Esophagus squamous epithelium (tissue), 5 donors: ENCODE results near the gene TACR2. TPM values are rescaled to one million over a fixed set of nuclear protein-coding genes. Genes with fewer than 3 reads are reported as not detected.

Experiments
- DNase-seq: peaks from one replicate; lab custom pipeline; 2025; lab: John Stamatoyannopoulos, UW
- H3K27ac ChIP-seq, 4 donors: fragments of 200-600 bp; sonication (generic); one replicate each; pipeline ENCODE4 v1.5.1; 2016 to 2019; ENCODE audit warnings: mild to moderate bottlenecking in 1 of 4
- H3K27me3 ChIP-seq, 4 donors: fragments of 200-600 bp; sonication (generic); 1 replicate in 3 of 4; 2 replicates in 1 of 4; pipeline versions ENCODE4 v1.5.1 to v1.6.0; 2017 to 2021; ENCODE audit warnings: antibody characterized with exemption in 1 of 4
- H3K36me3 ChIP-seq, 3 donors: fragments of 200-600 bp; sonication (generic); one replicate each; pipeline ENCODE4 v1.5.1; 2016 to 2019
- H3K4me1 ChIP-seq, 3 donors: fragments of 200-600 bp; sonication (generic); one replicate each; pipeline ENCODE4 v1.5.1; 2017 to 2019
- H3K4me3 ChIP-seq, 4 donors: fragments of 200-600 bp; sonication (generic); 1 replicate in 3 of 4; 2 replicates in 1 of 4; pipeline ENCODE4 v1.5.1; 2016 to 2019; ENCODE audit warnings: mild to moderate bottlenecking in 2 of 4, moderate library complexity in 1 of 4
- H3K9me3 ChIP-seq, 3 donors: fragments of 200-600 bp; sonication (generic); one replicate each; pipeline ENCODE4 v1.5.1; 2016 to 2019
- CTCF ChIP-seq, 6 experiments: fragments of 450-650 bp in 4 of 6; fragments of 200-600 bp in 2 of 6; sonication (generic) in 2 of 6; IDR thresholded peaks; one replicate each; pipeline ENCODE4 v1.5.1; 2016 to 2019; ENCODE audit warnings: antibody characterized with exemption in 6 of 6, mild to moderate bottlenecking in 4 of 6, moderate library complexity in 4 of 6
- POLR2A ChIP-seq, 4 donors: fragments of 450-650 bp; IDR thresholded peaks; one replicate each; pipeline ENCODE4 v1.6.1; 2017; ENCODE audit warnings: antibody characterized with exemption in 4 of 4, mild to moderate bottlenecking in 4 of 4, moderate library complexity in 3 of 4
- WGBS, 2 donors: methylation state at CpG; one replicate each; pipeline ENCODE4 v1.1.5; 2018; 5-methylcytosine and 5-hydroxymethylcytosine counted together
- intact Hi-C: fragments of 100-400 bp; cut with DNase I; formaldehyde crosslinking; loops from one replicate; pipeline ENCODE4 v1.15.0; 2022
- total RNA-seq, 4 donors: library from RNA; depleted of rRNA; stranded (reverse); fragments of >200 nt; gene quantifications; one replicate each; pipeline ENCODE4 v1.1.0, GENCODE V29; 2016
- donor health status: DM: yes; HTN: yes; CAD: no.

The TACR2 gene
- total RNA-seq, 4 donors from 2014 or later, result 0.72 to 24.0 (median 4.4) TPM

GRCh38 chr10:69425041-69425440, 8.3 kb upstream of the TACR2 start:
- 94 to 100% methylated on average over 2 of the region's 2 CpGs for WGBS, 2 donors
- intact Hi-C loops, result loop anchor here (5.0 kb wide), 1 partner anchor 82 kb away; no protein-coding TSS in a partner anchor
- H3K27ac ChIP-seq, result peak overlapping the region in 3 of 4 donors; percentile 35 to 70 (median 66)
- H3K4me3 ChIP-seq, result no peak overlapping the region
- H3K4me1 ChIP-seq, result peaks cover 0 to 34% (median 12%) of the 10 kb centered on the region in 3 donors
- DNase-seq, result no peak
- H3K9me3 ChIP-seq, result no peaks in the 10 kb centered on the region
- H3K36me3 ChIP-seq, result no peaks in the 10 kb centered on the region
- TF ChIP-seq POLR2A (IDR thresholded peaks at IDR 0.05), result no peak
- no peak for TF ChIP-seq CTCF (IDR thresholded peaks at IDR 0.05)
- H3K27me3 ChIP-seq, result no peaks in the 10 kb centered on the region

- WGBS, 2 donors, result 74 to 82% methylated on average over 4 of the region's 4 CpGs
- Histone ChIP-seq H3K27me3 (no peaks in the 10 kb centered on the region), H3K9me3 (no peaks in the 10 kb centered on the region), H3K27ac (peak overlapping the region in 3 of 4 donors; percentile 62 to 94 (median 72)), H3K4me3 (no peak overlapping the region), H3K4me1 (peaks cover 0 to 34% (median 12%) of the 10 kb centered on the region in 3 donors), H3K36me3 (no peaks in the 10 kb centered on the region)
- TF ChIP-seq CTCF (IDR thresholded peaks at IDR 0.05), result no peak
- TF ChIP-seq POLR2A (IDR thresholded peaks at IDR 0.05), result no peak
- DNase-seq, result no peak
- intact Hi-C loops, result no loop called here
Measured at GRCh38 chr10:69422676-69423075, 6.0 kb upstream of the TACR2 start.

- DNase-seq, result no peak
Measured at GRCh38 chr10:69421611-69422308, 5.0 kb upstream of the TACR2 start.

GRCh38 chr10:69419744-69420126, 3.0 kb upstream of the TACR2 start:
- peaks cover 0 to 17% (median 4%) of the 10 kb centered on the region in 3 donors for H3K4me1 ChIP-seq
- WGBS, 2 donors, result 82 to 94% methylated on average over 6 to 11 of the region's 11 CpGs
- no peak overlapping the region for H3K4me3 ChIP-seq
- intact Hi-C loops, result loop anchor here (5.0 to 10.0 kb wide), 2 partner anchors 78 to 215 kb away; partner anchors contain the start of gene FAM241B
- H3K36me3 ChIP-seq, result no peaks in the 10 kb centered on the region
- H3K27ac ChIP-seq, result peak overlapping the region in 3 of 4 donors; percentile 61 to 94 (median 76)
- H3K27me3 ChIP-seq, result no peaks in the 10 kb centered on the region
- no peaks in the 10 kb centered on the region for H3K9me3 ChIP-seq
- DNase-seq, result no peak
- no peak for TF ChIP-seq CTCF (IDR thresholded peaks at IDR 0.05)

More at GRCh38 chr10:69421611-69422308, 5.0 kb upstream of the TACR2 start:
- H3K27me3 ChIP-seq, result no peaks in the 10 kb centered on the region
- intact Hi-C loops, result no loop called here
- 37 to 39% methylated on average over 8 to 9 of the region's 13 CpGs for WGBS, 2 donors
- peaks cover 0 to 31% (median 12%) of the 10 kb centered on the region in 3 donors for H3K4me1 ChIP-seq
- H3K36me3 ChIP-seq, result no peaks in the 10 kb centered on the region
- peak overlapping the region in 3 of 4 donors; percentile 61 to 94 (median 73) for H3K27ac ChIP-seq
- H3K9me3 ChIP-seq, result no peaks in the 10 kb centered on the region
- no peak overlapping the region for H3K4me3 ChIP-seq
- TF ChIP-seq POLR2A (IDR thresholded peaks at IDR 0.05), result no peak
- no peak for TF ChIP-seq CTCF (IDR thresholded peaks at IDR 0.05)

- 85 to 87% methylated on average over 7 to 16 of the region's 18 CpGs for WGBS, 2 donors
- TF ChIP-seq CTCF (IDR thresholded peaks at IDR 0.05) (no peak), POLR2A (IDR thresholded peaks at IDR 0.05) (no peak)
- Histone ChIP-seq H3K4me3 (no peak overlapping the region), H3K36me3 (no peaks in the 10 kb centered on the region), H3K9me3 (no peaks in the 10 kb centered on the region), H3K27me3 (no peaks in the 10 kb centered on the region), H3K27ac (peak overlapping the region in 3 of 4 donors; percentile 61 to 94 (median 76)), H3K4me1 (peaks cover 0 to 17% (median 4%) of the 10 kb centered on the region in 3 donors)
- DNase-seq, result no peak
- intact Hi-C loops, result loop anchor here (5.0 to 10.0 kb wide), 2 partner anchors 78 to 216 kb away; partner anchors contain the start of gene FAM241B
Measured at GRCh38 chr10:69419096-69419743, 2.5 kb upstream of the TACR2 start.
